Upper lobe of right lung (tissue), 1 donor: ENCODE measurements around the gene SLC29A2. TPM values are rescaled to one million over a fixed set of nuclear protein-coding genes. Genes with fewer than 3 reads are reported as not detected.

Experiments
- ATAC-seq: fragments of 200-7000 bp; cut with Tn5 transposase; one replicate; pipeline ENCODE4 v1.9.1; 2020; ENCODE audit warnings: mild to moderate bottlenecking, moderate library complexity
- DNase-seq: peaks from one replicate; pipeline ENCODE4 v3.0.0-alpha.2; 2020
- H3K27ac ChIP-seq: fragments of 200-600 bp; one replicate; pipeline ENCODE4 v1.8.0; 2022
- H3K27me3 ChIP-seq: fragments of 200-600 bp; one replicate; pipeline ENCODE4 v1.8.0; 2022; ENCODE audit warnings: mild to moderate bottlenecking
- H3K36me3 ChIP-seq: fragments of 200-600 bp; one replicate; pipeline ENCODE4 v1.8.0; 2022
- H3K4me1 ChIP-seq: fragments of 200-600 bp; one replicate; pipeline ENCODE4 v1.8.0; 2022
- H3K4me3 ChIP-seq: fragments of 200-600 bp; one replicate; pipeline ENCODE4 v1.8.0; 2022; ENCODE audit warnings: mild to moderate bottlenecking
- H3K9me3 ChIP-seq: fragments of 200-600 bp; one replicate; pipeline ENCODE4 v1.8.0; 2022
- intact Hi-C: fragments of 100-400 bp; cut with DNase I; formaldehyde crosslinking; loops from one replicate; pipeline ENCODE4 v1.11.0; 2022
- total RNA-seq: library from RNA; stranded (reverse); fragmentation: NEBNext Ultra II Directional; extraction: Animal tissue kit (Norgen Biotek cat#: 25700); gene quantifications from one replicate; pipeline ENCODE4 v1.2.1, GENCODE V29; 2021
- TF ChIP-seq, protein P1 (sequence below): fragments of 200-600 bp; IDR thresholded peaks from one replicate; pipeline ENCODE4 v1.8.0; 2022; ENCODE audit warnings: antibody characterized with exemption
- donor health status: DM: no; HTN: yes; CAD: no; lungs with severe emphysema.

The SLC29A2 gene
- total RNA-seq, 1 donor from 2014 or later = 14.2 TPM

DNA sequence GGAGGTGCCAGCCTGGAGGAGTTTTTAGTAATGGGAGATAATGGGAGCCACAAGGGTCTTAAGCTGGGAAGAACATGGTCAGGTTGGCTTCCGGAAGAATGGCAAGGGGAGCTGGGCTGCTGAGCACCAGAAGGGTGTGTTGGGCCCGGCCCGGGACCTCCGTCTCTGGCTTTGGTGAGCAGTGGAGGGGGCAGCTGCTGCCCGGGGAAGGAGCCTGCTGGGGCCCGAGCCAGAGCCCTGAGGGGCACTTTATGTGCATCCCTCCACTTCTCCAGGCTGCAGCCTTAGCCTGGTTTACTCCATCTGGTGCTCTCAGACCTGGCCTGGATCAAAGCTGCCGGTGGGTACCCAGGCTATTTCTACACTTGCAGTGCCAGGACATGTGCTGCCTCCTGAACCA lies 40.5 kb upstream of the SLC29A2 start:
- Histone ChIP-seq H3K27me3 (peaks cover 42% of the 10 kb centered on the region), H3K36me3 (no peaks in the 10 kb centered on the region), H3K27ac (no peak overlapping the region), H3K4me3 (no peak overlapping the region), H3K4me1 (peaks cover 5% of the 10 kb centered on the region), H3K9me3 (no peaks in the 10 kb centered on the region)
- TF ChIP-seq, protein P1, sequence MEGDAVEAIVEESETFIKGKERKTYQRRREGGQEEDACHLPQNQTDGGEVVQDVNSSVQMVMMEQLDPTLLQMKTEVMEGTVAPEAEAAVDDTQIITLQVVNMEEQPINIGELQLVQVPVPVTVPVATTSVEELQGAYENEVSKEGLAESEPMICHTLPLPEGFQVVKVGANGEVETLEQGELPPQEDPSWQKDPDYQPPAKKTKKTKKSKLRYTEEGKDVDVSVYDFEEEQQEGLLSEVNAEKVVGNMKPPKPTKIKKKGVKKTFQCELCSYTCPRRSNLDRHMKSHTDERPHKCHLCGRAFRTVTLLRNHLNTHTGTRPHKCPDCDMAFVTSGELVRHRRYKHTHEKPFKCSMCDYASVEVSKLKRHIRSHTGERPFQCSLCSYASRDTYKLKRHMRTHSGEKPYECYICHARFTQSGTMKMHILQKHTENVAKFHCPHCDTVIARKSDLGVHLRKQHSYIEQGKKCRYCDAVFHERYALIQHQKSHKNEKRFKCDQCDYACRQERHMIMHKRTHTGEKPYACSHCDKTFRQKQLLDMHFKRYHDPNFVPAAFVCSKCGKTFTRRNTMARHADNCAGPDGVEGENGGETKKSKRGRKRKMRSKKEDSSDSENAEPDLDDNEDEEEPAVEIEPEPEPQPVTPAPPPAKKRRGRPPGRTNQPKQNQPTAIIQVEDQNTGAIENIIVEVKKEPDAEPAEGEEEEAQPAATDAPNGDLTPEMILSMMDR = no peak
- intact Hi-C loops = no loop called here
- DNase-seq (no peak), ATAC-seq (no peak)

DNA sequence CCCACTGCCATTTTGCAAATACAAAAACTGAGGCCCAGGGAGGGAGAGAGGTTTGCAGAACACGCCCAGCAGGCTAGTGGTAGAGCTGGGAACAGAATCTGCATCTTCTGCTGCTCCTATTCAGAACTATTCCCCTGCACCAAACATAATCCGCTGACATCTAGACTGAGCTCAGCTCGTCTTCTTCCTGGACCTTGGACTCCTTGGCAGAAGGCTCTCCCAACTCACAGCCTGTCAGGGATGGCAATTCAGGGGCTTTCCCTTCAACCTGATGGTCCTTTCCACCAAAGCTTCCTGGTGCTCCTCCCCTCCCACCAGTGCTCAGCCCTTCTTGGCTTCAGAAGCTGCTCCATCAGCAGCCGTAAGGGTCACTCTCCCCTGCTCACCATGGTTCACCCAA lies 39.8 kb upstream of the SLC29A2 start:
- H3K9me3 ChIP-seq = no peaks in the 10 kb centered on the region
- ATAC-seq (no peak), DNase-seq (no peak)
- H3K4me3 ChIP-seq = no peak overlapping the region
- H3K27ac ChIP-seq = no peak overlapping the region
- no peaks in the 10 kb centered on the region for H3K36me3 ChIP-seq
- H3K4me1 ChIP-seq = peaks cover 5% of the 10 kb centered on the region
- peaks cover 38% of the 10 kb centered on the region for H3K27me3 ChIP-seq
- intact Hi-C loops = no loop called here
- TF ChIP-seq, protein P1 = no peak

DNA sequence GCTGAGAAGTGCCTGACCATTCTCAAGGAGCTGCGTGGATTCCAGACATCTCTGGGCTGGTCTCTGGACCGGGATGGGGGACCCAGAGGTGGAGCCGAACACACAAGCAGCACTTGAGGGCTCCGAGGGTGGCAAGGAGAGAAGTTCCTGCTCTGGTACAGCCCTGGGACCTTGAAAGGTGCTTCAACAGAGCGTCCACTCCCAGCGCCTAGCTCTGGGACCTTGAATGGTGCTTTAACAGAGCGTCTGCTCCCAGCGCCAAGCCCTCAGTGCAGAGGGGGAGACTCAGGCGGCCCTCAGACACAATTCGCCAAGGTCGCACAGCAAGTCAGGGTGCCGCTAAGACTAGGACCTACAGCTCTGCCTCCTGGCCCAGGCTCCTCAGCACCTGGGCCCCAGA lies 38.6 kb upstream of the SLC29A2 start:
- Histone ChIP-seq H3K36me3 (no peaks in the 10 kb centered on the region), H3K4me1 (peaks cover 5% of the 10 kb centered on the region), H3K9me3 (no peaks in the 10 kb centered on the region), H3K4me3 (no peak overlapping the region), H3K27ac (no peak overlapping the region), H3K27me3 (peaks cover 38% of the 10 kb centered on the region)
- intact Hi-C loops = no loop called here
- TF ChIP-seq, protein P1 = no peak
- DNase-seq (no peak), ATAC-seq (no peak)

DNA sequence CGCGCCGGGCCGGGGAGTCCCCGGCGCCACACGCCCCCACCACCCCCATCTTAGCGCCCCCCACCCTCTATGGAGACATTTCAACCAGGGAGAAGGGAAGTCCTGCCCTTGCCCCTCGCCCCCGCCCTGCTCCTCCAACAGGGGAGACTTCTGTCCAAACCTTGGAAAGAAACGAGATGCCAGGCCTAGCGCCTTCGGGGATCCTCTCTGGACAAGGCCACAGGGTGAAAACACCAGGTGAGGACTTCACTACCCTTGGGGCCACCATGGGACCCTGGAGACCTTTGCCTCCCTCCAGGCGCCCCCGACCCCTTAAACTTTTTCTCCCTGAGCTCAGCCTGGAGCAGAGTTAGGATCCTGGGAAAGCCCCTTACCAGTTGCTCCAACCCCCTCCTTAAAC lies 37.7 kb upstream of the SLC29A2 start:
- no peak for DNase-seq
- TF ChIP-seq, protein P1 = no peak
- Histone ChIP-seq H3K36me3 (no peaks in the 10 kb centered on the region), H3K27ac (no peak overlapping the region), H3K4me1 (peaks cover 5% of the 10 kb centered on the region), H3K4me3 (peak overlapping the region; percentile 36), H3K9me3 (no peaks in the 10 kb centered on the region), H3K27me3 (peaks cover 34% of the 10 kb centered on the region)
- intact Hi-C loops = no loop called here
- no peak for ATAC-seq

DNA sequence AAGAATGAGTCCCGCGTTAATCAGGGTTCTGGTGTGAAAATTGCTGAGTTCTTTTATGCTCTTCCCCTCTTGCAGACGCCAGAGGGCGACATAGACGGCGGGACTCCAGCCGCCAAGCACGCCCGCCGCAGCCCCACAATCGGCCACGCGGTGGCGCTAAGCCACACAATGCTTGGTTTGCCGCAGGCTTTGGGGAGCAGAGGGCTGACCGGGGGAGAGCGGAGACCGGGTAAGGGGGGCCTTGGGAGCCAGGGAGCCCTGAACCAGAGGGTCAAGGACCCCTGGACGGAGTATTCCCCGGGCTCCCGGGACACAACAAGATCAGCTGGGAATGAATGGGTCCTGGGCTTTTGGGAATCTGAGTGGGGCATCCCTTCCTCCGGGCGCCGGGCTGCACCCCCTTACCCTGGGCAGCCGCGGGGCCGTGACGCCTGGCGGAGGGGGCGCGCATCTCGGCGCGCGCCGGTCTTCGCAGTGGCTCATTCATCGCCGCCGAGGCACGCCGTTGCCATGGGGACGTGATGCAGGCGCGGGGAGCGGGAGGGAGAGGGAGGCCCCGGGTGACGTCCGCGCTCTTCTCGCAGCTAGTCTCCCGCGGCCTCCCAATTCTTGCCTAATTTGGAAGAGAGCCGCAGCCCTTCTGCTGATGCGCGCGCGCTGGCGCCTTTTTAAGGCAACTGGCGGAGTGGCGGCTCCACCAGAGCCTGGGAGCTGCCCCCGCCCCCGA lies 37.1 kb upstream of the SLC29A2 start:
- intact Hi-C loops = no loop called here
- H3K27ac ChIP-seq = no peak overlapping the region

More for the DNA sequence above, 37.1 kb upstream of the SLC29A2 start:
- Histone ChIP-seq H3K4me3 (peak overlapping the region; percentile 36), H3K36me3 (no peaks in the 10 kb centered on the region), H3K4me1 (peaks cover 5% of the 10 kb centered on the region), H3K27me3 (peaks cover 29% of the 10 kb centered on the region), H3K9me3 (no peaks in the 10 kb centered on the region)
- TF ChIP-seq, protein P1 = peak; percentile 100
- ATAC-seq (peak; percentile 98), DNase-seq (peak; percentile 93)
